Measurements from ENCODE around the gene TEX2. TPM values are rescaled to one million over a fixed set of nuclear protein-coding genes. Genes with fewer than 3 reads are reported as not detected.

Gene TEX2
- total and polyA plus RNA-seq, 5 donors from 2014 or later: 6.0 to 9.3 (median 6.1) TPM

- no peaks in the 10 kb centered on the region for H3K27me3 ChIP-seq (ENCODE audit: control insufficient read depth, insufficient read depth, low read length)
- no peaks in the 10 kb centered on the region for H3K9me3 ChIP-seq (ENCODE audit: control insufficient read depth in 2 of 2, low read length in 2 of 2)
- peaks cover 6% of the 10 kb centered on the region for H3K36me3 Mint-ChIP-seq
- H3K9me3 Mint-ChIP-seq: no peaks in the 10 kb centered on the region
- ATAC-seq (ENCODE audit: low read depth in 2 of 2) (no peak), DNase-seq (no peak)
- peak overlapping the region in 2 of 3 donors; percentile 14 to 56 for H3K27ac Mint-ChIP-seq
- no peaks in the 10 kb centered on the region for H3K36me3 ChIP-seq (ENCODE audit: control insufficient read depth, insufficient read depth, low read length)
- H3K4me1 Mint-ChIP-seq: peaks cover 6 to 13% (median 8%) of the 10 kb centered on the region in 4 donors
- H3K4me3 ChIP-seq (ENCODE audit: low read depth, low read length): no peak overlapping the region
- H3K27me3 Mint-ChIP-seq: no peaks in the 10 kb centered on the region
- no peaks in the 10 kb centered on the region for H3K4me1 ChIP-seq (ENCODE audit: control insufficient read depth, insufficient read depth, low read length, poor library complexity, severe bottlenecking)
- H3K27ac ChIP-seq (ENCODE audit: insufficient read depth, low read length, poor library complexity, severe bottlenecking): no peak overlapping the region
- H3K4me3 Mint-ChIP-seq: no peak overlapping the region
Measured at GRCh38 chr17:64232466-64233262, 30.4 kb downstream of the TEX2 start.

- no peaks in the 10 kb centered on the region for H3K4me1 ChIP-seq (ENCODE audit: control insufficient read depth, insufficient read depth, low read length, poor library complexity, severe bottlenecking)
- DNase-seq (no peak), ATAC-seq (ENCODE audit: low read depth in 2 of 2) (no peak)
- no peaks in the 10 kb centered on the region for H3K9me3 ChIP-seq (ENCODE audit: control insufficient read depth in 2 of 2, low read length in 2 of 2)
- no peaks in the 10 kb centered on the region for H3K27me3 ChIP-seq (ENCODE audit: control insufficient read depth, insufficient read depth, low read length)
- H3K4me3 ChIP-seq (ENCODE audit: low read depth, low read length): no peak overlapping the region
- no peaks in the 10 kb centered on the region for H3K36me3 ChIP-seq (ENCODE audit: control insufficient read depth, insufficient read depth, low read length)
- H3K27me3 Mint-ChIP-seq: no peaks in the 10 kb centered on the region
- H3K27ac Mint-ChIP-seq: no peak overlapping the region
- peaks cover 1 to 5% (median 2%) of the 10 kb centered on the region in 4 donors for H3K4me1 Mint-ChIP-seq
- no peak overlapping the region for H3K4me3 Mint-ChIP-seq
- no peaks in the 10 kb centered on the region for H3K9me3 Mint-ChIP-seq
- no peak overlapping the region for H3K27ac ChIP-seq (ENCODE audit: insufficient read depth, low read length, poor library complexity, severe bottlenecking)
- H3K36me3 Mint-ChIP-seq: peaks cover 6% of the 10 kb centered on the region
Measured at GRCh38 chr17:64231567-64232141, 31.4 kb downstream of the TEX2 start.

- no peak overlapping the region for H3K4me3 Mint-ChIP-seq
- no peaks in the 10 kb centered on the region for H3K27me3 Mint-ChIP-seq
- H3K27ac ChIP-seq (ENCODE audit: insufficient read depth, low read length, poor library complexity, severe bottlenecking): no peak overlapping the region
- H3K27me3 ChIP-seq (ENCODE audit: control insufficient read depth, insufficient read depth, low read length): no peaks in the 10 kb centered on the region
- H3K36me3 Mint-ChIP-seq: peaks cover 12% of the 10 kb centered on the region
- H3K4me3 ChIP-seq (ENCODE audit: low read depth, low read length): no peak overlapping the region
- ATAC-seq (ENCODE audit: low read depth in 2 of 2) (no peak), DNase-seq (no peak)
- H3K9me3 Mint-ChIP-seq: no peaks in the 10 kb centered on the region
- H3K36me3 ChIP-seq (ENCODE audit: control insufficient read depth, insufficient read depth, low read length): no peaks in the 10 kb centered on the region
- no peak overlapping the region for H3K27ac Mint-ChIP-seq
- no peaks in the 10 kb centered on the region for H3K4me1 ChIP-seq (ENCODE audit: control insufficient read depth, insufficient read depth, low read length, poor library complexity, severe bottlenecking)
- peaks cover 0 to 9% (median 1%) of the 10 kb centered on the region in 4 donors for H3K4me1 Mint-ChIP-seq
- no peaks in the 10 kb centered on the region for H3K9me3 ChIP-seq (ENCODE audit: control insufficient read depth in 2 of 2, low read length in 2 of 2)
Measured at GRCh38 chr17:64230791-64231408, 32.2 kb downstream of the TEX2 start.

- Mint-ChIP-seq H3K36me3 (peaks cover 13% of the 10 kb centered on the region), H3K27ac (no peak overlapping the region), H3K27me3 (no peaks in the 10 kb centered on the region), H3K4me3 (no peak overlapping the region), H3K9me3 (no peaks in the 10 kb centered on the region), H3K4me1 (peaks cover 0 to 9% (median under 1%) of the 10 kb centered on the region in 4 donors)
- no peak overlapping the region for H3K27ac ChIP-seq (ENCODE audit: insufficient read depth, low read length, poor library complexity, severe bottlenecking)
- H3K4me1 ChIP-seq (ENCODE audit: control insufficient read depth, insufficient read depth, low read length, poor library complexity, severe bottlenecking): no peaks in the 10 kb centered on the region
- no peak overlapping the region for H3K4me3 ChIP-seq (ENCODE audit: low read depth, low read length)
- no peaks in the 10 kb centered on the region for H3K27me3 ChIP-seq (ENCODE audit: control insufficient read depth, insufficient read depth, low read length)
- DNase-seq (no peak), ATAC-seq (ENCODE audit: low read depth in 2 of 2) (no peak)
- no peaks in the 10 kb centered on the region for H3K36me3 ChIP-seq (ENCODE audit: control insufficient read depth, insufficient read depth, low read length)
- H3K9me3 ChIP-seq (ENCODE audit: control insufficient read depth in 2 of 2, low read length in 2 of 2): no peaks in the 10 kb centered on the region
Measured at GRCh38 chr17:64229815-64230728, 33.0 kb downstream of the TEX2 start.

- Histone ChIP-seq H3K4me3 (ENCODE audit: low read depth, low read length) (no peak overlapping the region), H3K27ac (ENCODE audit: insufficient read depth, low read length, poor library complexity, severe bottlenecking) (no peak overlapping the region), H3K36me3 (ENCODE audit: control insufficient read depth, insufficient read depth, low read length) (no peaks in the 10 kb centered on the region), H3K9me3 (ENCODE audit: control insufficient read depth in 2 of 2, low read length in 2 of 2) (no peaks in the 10 kb centered on the region), H3K27me3 (ENCODE audit: control insufficient read depth, insufficient read depth, low read length) (no peaks in the 10 kb centered on the region), H3K4me1 (ENCODE audit: control insufficient read depth, insufficient read depth, low read length, poor library complexity, severe bottlenecking) (no peaks in the 10 kb centered on the region)
- DNase-seq (no peak), ATAC-seq (ENCODE audit: low read depth in 2 of 2) (no peak)
- Mint-ChIP-seq H3K4me3 (no peak overlapping the region), H3K27me3 (peaks cover 6% of the 10 kb centered on the region), H3K36me3 (peaks cover 11% of the 10 kb centered on the region), H3K27ac (no peak overlapping the region), H3K9me3 (peaks cover 0 to 5% (median 0%) of the 10 kb centered on the region in 7 donors), H3K4me1 (peaks cover 6 to 12% (median 8%) of the 10 kb centered on the region in 4 donors)
Measured at GRCh38 chr17:64226132-64226531, 36.9 kb downstream of the TEX2 start.

GRCh38 chr17:64225410-64225809 lies 37.6 kb downstream of the TEX2 start:
- ATAC-seq (ENCODE audit: low read depth in 2 of 2) (no peak), DNase-seq (no peak)
- H3K27ac ChIP-seq (ENCODE audit: insufficient read depth, low read length, poor library complexity, severe bottlenecking): no peak overlapping the region
- peak overlapping the region in 1 of 3 donors; percentile 53 for H3K27ac Mint-ChIP-seq
- H3K4me3 ChIP-seq (ENCODE audit: low read depth, low read length): no peak overlapping the region
- H3K36me3 Mint-ChIP-seq: peaks cover 15% of the 10 kb centered on the region
- H3K9me3 ChIP-seq (ENCODE audit: control insufficient read depth in 2 of 2, low read length in 2 of 2): no peaks in the 10 kb centered on the region
- H3K27me3 Mint-ChIP-seq: peaks cover 6% of the 10 kb centered on the region
- no peaks in the 10 kb centered on the region for H3K27me3 ChIP-seq (ENCODE audit: control insufficient read depth, insufficient read depth, low read length)
- peaks cover 0 to 5% (median 0%) of the 10 kb centered on the region in 7 donors for H3K9me3 Mint-ChIP-seq
- H3K36me3 ChIP-seq (ENCODE audit: control insufficient read depth, insufficient read depth, low read length): no peaks in the 10 kb centered on the region
- H3K4me3 Mint-ChIP-seq: no peak overlapping the region
- H3K4me1 Mint-ChIP-seq: peaks cover 10 to 14% (median 12%) of the 10 kb centered on the region in 4 donors
- no peaks in the 10 kb centered on the region for H3K4me1 ChIP-seq (ENCODE audit: control insufficient read depth, insufficient read depth, low read length, poor library complexity, severe bottlenecking)

GRCh38 chr17:64223931-64224629 lies 39.0 kb downstream of the TEX2 start:
- H3K27ac Mint-ChIP-seq: peak overlapping the region in 1 of 3 donors; percentile 10
- Histone ChIP-seq H3K4me3 (ENCODE audit: low read depth, low read length) (no peak overlapping the region), H3K27ac (ENCODE audit: insufficient read depth, low read length, poor library complexity, severe bottlenecking) (no peak overlapping the region), H3K9me3 (ENCODE audit: control insufficient read depth in 2 of 2, low read length in 2 of 2) (no peaks in the 10 kb centered on the region), H3K4me1 (ENCODE audit: control insufficient read depth, insufficient read depth, low read length, poor library complexity, severe bottlenecking) (no peaks in the 10 kb centered on the region), H3K36me3 (ENCODE audit: control insufficient read depth, insufficient read depth, low read length) (no peaks in the 10 kb centered on the region), H3K27me3 (ENCODE audit: control insufficient read depth, insufficient read depth, low read length) (no peaks in the 10 kb centered on the region)
- no peak overlapping the region for H3K4me3 Mint-ChIP-seq
- H3K36me3 Mint-ChIP-seq: peaks cover 15% of the 10 kb centered on the region
- H3K27me3 Mint-ChIP-seq: peaks cover 6% of the 10 kb centered on the region
- ATAC-seq (ENCODE audit: low read depth in 2 of 2): no peak
- H3K9me3 Mint-ChIP-seq: peaks cover 0 to 5% (median 0%) of the 10 kb centered on the region in 7 donors
- no peak for DNase-seq
- H3K4me1 Mint-ChIP-seq: peaks cover 14 to 24% (median 20%) of the 10 kb centered on the region in 4 donors

All from CD4-positive, CD25-positive, alpha-beta regulatory T cell (primary cell).